HCT116 (cell line): ENCODE results near the gene UBE2D1. TPM values are rescaled to one million over a fixed set of nuclear protein-coding genes. Genes with fewer than 3 reads are reported as not detected.

Experiments
- ATAC-seq: fragments of 200-7000 bp; cut with Tn5 transposase; 2 replicates; pipeline ENCODE4 v1.9.1; 2020; ENCODE audit warnings: mild to moderate bottlenecking, moderate library complexity
- BruUV-seq: library from RNA; stranded (reverse); fragments of 400-500 nt; replicated peaks from 2 replicates; lab custom pipeline; 2021; lab: Mats Ljungman, UMichigan
- CTCF ChIA-PET: fragments of 300-600 bp; sonication (Branson Sonifier 250); formaldehyde crosslinking; loops from one replicate; lab custom pipeline; 2021; ENCODE audit warnings: antibody characterized with exemption; lab: Charles Lee
- POLR2A ChIA-PET: fragments of 300-600, 350-600 bp; sonication (Branson Sonifier 250); formaldehyde crosslinking; loops from one replicate; lab custom pipeline; 2021; ENCODE audit warnings: antibody characterized with exemption; lab: Charles Lee
- RAD21 ChIA-PET, 2 experiments: fragments of 300-600 bp; sonication (Branson Sonifier 250); formaldehyde crosslinking; loops; one replicate each; lab custom pipeline; 2023; ENCODE audit warnings: low total read pairs in 2 of 2; ENCODE audit not compliant: uncharacterized antibody in 2 of 2, unreplicated experiment in 2 of 2, low non-redundant PET in 1 of 2; lab: Charles Lee
- DNase-seq: peaks from one replicate; pipeline ENCODE4 v3.0.0-alpha.2; 2010; ENCODE audit warnings: low read depth, low spot score
- H2AFZ ChIP-seq: fragments of 200-600 bp; shearing (Covaris generic), sonication (generic); 2 replicates; pipeline ENCODE4 v1.6.1; 2017; ENCODE audit warnings: low read depth, mixed run types, mixed read lengths, antibody characterized with exemption, low read length; ENCODE audit not compliant: poor library complexity, severe bottlenecking
- H3K27ac ChIP-seq: 2 replicates; pipeline ENCODE4 v1.5.1; 2012; ENCODE audit warnings: low read depth, low read length
- H3K27me3 ChIP-seq: fragments of 200-600 bp; sonication (generic); 2 replicates; pipeline ENCODE4 v1.6.1; 2016; ENCODE audit warnings: mixed run types, low read length, mixed read lengths; ENCODE audit not compliant: insufficient read depth
- H3K36me3 ChIP-seq, 2 experiments: fragments of 200-500 bp in 1 of 2; fragments of 200-600 bp in 1 of 2; sonication (Bioruptor generic) in 1 of 2; sonication (generic) in 1 of 2; 2 replicates each; pipeline versions ENCODE4 v1.5.1 to v1.6.1; 2014 to 2016; ENCODE audit warnings: low read length in 2 of 2, inconsistent platforms in 1 of 2, mixed read lengths in 1 of 2, mixed run types in 1 of 2; ENCODE audit not compliant: insufficient read depth in 2 of 2, control insufficient read depth in 1 of 2
- H3K4me1 ChIP-seq, 2 experiments: fragments of 200-600 bp in 1 of 2; sonication (generic) in 1 of 2; 2 replicates each; pipeline versions ENCODE4 v1.5.1 to v1.6.1; 2012 to 2017; ENCODE audit warnings: low read length in 2 of 2, inconsistent platforms in 1 of 2, mild to moderate bottlenecking in 1 of 2, mixed read lengths in 1 of 2, mixed run types in 1 of 2, moderate library complexity in 1 of 2; ENCODE audit not compliant: insufficient read depth in 2 of 2, control insufficient read depth in 1 of 2
- H3K4me2 ChIP-seq: fragments of 200-600 bp; sonication (generic); 2 replicates; pipeline ENCODE4 v1.6.1; 2017; ENCODE audit warnings: mixed run types, low read length, mixed read lengths
- H3K4me3 ChIP-seq, 2 experiments: fragments of 200-600 bp in 1 of 2; sonication (generic) in 1 of 2; replicated peaks in 1 of 2; 2 replicates each; pipeline ENCODE4 v1.5.1; 2011 to 2016; ENCODE audit warnings: low read length in 2 of 2, control low read depth in 1 of 2, low read depth in 1 of 2, mild to moderate bottlenecking in 1 of 2, mixed read lengths in 1 of 2, mixed run types in 1 of 2
- H3K79me2 ChIP-seq: fragments of 200-600 bp; sonication (generic); 2 replicates; pipeline ENCODE4 v1.6.1; 2017; ENCODE audit warnings: mild to moderate bottlenecking, mixed run types, low read length, moderate library complexity, mixed read lengths; ENCODE audit not compliant: insufficient read depth
- H3K9ac ChIP-seq: fragments of 200-600 bp; sonication (generic); 2 replicates; pipeline ENCODE4 v1.6.1; 2016; ENCODE audit warnings: low read length, mixed read lengths
- H3K9me2 ChIP-seq: fragments of 200-600 bp; sonication (generic), shearing (Covaris generic); 2 replicates; pipeline ENCODE4 v1.6.1; 2017; ENCODE audit warnings: mixed run types, mild to moderate bottlenecking, moderate library complexity; ENCODE audit not compliant: insufficient read depth
- H3K9me3 ChIP-seq, 2 experiments: fragments of 200-500 bp in 1 of 2; fragments of 200-600 bp in 1 of 2; sonication (Bioruptor generic) in 1 of 2; sonication (generic) in 1 of 2; 2 replicates each; pipeline ENCODE4 v1.6.1; 2014 to 2017; ENCODE audit warnings: low read length in 2 of 2, mixed read lengths in 2 of 2, inconsistent platforms in 1 of 2, low read depth in 1 of 2, mild to moderate bottlenecking in 1 of 2, mixed run types in 1 of 2, moderate library complexity in 1 of 2; ENCODE audit not compliant: control insufficient read depth in 1 of 2, insufficient read depth in 1 of 2
- H4K20me1 ChIP-seq: fragments of 200-600 bp; sonication (generic), shearing (Covaris generic); 2 replicates; pipeline ENCODE4 v1.6.1; 2017; ENCODE audit warnings: mixed run types, mild to moderate bottlenecking, moderate library complexity; ENCODE audit not compliant: insufficient read depth
- CBX3 ChIP-seq: IDR thresholded peaks from 2 replicates; pipeline ENCODE4 v1.6.1; 2012; ENCODE audit warnings: low read depth
- CEBPB ChIP-seq: IDR thresholded peaks from 2 replicates; pipeline ENCODE4 v1.6.1; 2012; ENCODE audit warnings: low read depth
- EGR1 ChIP-seq: IDR thresholded peaks from 2 replicates; pipeline ENCODE4 v1.6.1; 2012; ENCODE audit warnings: low read depth
- ELF1 ChIP-seq: IDR thresholded peaks from 2 replicates; pipeline ENCODE4 v1.6.1; 2012; ENCODE audit warnings: low read depth, borderline replicate concordance
- EZH2 ChIP-seq: fragments of 200-600 bp; sonication (generic); IDR thresholded peaks from 2 replicates; pipeline ENCODE4 v1.6.1; 2017; ENCODE audit warnings: antibody characterized with exemption, mixed run types
- EZH2phosphoT487 ChIP-seq: fragments of 200-600 bp; IDR thresholded peaks from 2 replicates; pipeline ENCODE4 v1.6.1; 2018; ENCODE audit warnings: antibody characterized with exemption, borderline replicate concordance
- FOSL1 ChIP-seq: IDR thresholded peaks from 2 replicates; pipeline ENCODE4 v1.6.1; 2012; ENCODE audit warnings: low read depth
- POLR2A ChIP-seq: IDR thresholded peaks from 2 replicates; pipeline ENCODE4 v1.7.0; 2011; ENCODE audit warnings: borderline replicate concordance; ENCODE audit not compliant: insufficient read depth, insufficient read length; ENCODE audit errors: extremely low read depth
- POLR2AphosphoS5 ChIP-seq: IDR thresholded peaks from 2 replicates; pipeline ENCODE4 v1.6.1; 2011; ENCODE audit warnings: mild to moderate bottlenecking, low read depth, low read length, moderate library complexity
- SIN3A ChIP-seq: IDR thresholded peaks from 2 replicates; pipeline ENCODE4 v1.6.1; 2012; ENCODE audit warnings: low read depth
- TCF7L2 ChIP-seq: IDR thresholded peaks from 2 replicates; pipeline ENCODE4 v1.7.0; 2011; ENCODE audit warnings: borderline replicate concordance, inconsistent platforms; ENCODE audit not compliant: insufficient read depth, insufficient read length; ENCODE audit errors: extremely low read depth
- YY1 ChIP-seq: IDR thresholded peaks from 2 replicates; pipeline ENCODE4 v1.6.1; 2011; ENCODE audit warnings: low read length, low read depth, moderate library complexity, mild to moderate bottlenecking; ENCODE audit not compliant: insufficient replicate concordance; ENCODE audit errors: extremely low read depth
- ZFX ChIP-seq: fragments of 450-650 bp; IDR thresholded peaks from 2 replicates; pipeline ENCODE4 v1.6.1; 2017
- ZNF274 ChIP-seq: fragments of 200-500 bp; sonication (Bioruptor generic); IDR thresholded peaks from 2 replicates; pipeline ENCODE4 v1.6.1; 2014; ENCODE audit warnings: mild to moderate bottlenecking, low read depth, low read length, inconsistent platforms
- intact Hi-C: fragments of 100-400 bp; cut with micrococcal nuclease; formaldehyde crosslinking; loops from 2 replicates; pipeline ENCODE4 v1.10.0; 2022
- total RNA-seq: library from RNA; stranded (reverse); gene quantifications from one replicate; pipeline ENCODE4 v1.2.1, GENCODE V29; 2021; ENCODE audit not compliant: unreplicated experiment
- TF ChIP-seq, protein P1 (sequence below), 3 experiments: fragments of 200-600 bp in 1 of 3; sonication (generic) in 1 of 3; IDR thresholded peaks in 2 of 3; conservative IDR thresholded peaks in 1 of 3; 2 replicates each; pipeline ENCODE4 v1.5.1; 2012 to 2017; ENCODE audit warnings: low read depth in 2 of 3, low read length in 2 of 3, antibody characterized with exemption in 1 of 3, borderline replicate concordance in 1 of 3, control low read depth in 1 of 3, mild to moderate bottlenecking in 1 of 3, mixed read lengths in 1 of 3, mixed run types in 1 of 3, moderate library complexity in 1 of 3; ENCODE audit not compliant: insufficient read depth in 1 of 3
- TF ChIP-seq, protein P2 (sequence below): IDR thresholded peaks from 2 replicates; pipeline ENCODE4 v1.6.1; 2012

The UBE2D1 gene
- total RNA-seq, 1 experiment from 2014 or later, result 15.5 TPM

DNA sequence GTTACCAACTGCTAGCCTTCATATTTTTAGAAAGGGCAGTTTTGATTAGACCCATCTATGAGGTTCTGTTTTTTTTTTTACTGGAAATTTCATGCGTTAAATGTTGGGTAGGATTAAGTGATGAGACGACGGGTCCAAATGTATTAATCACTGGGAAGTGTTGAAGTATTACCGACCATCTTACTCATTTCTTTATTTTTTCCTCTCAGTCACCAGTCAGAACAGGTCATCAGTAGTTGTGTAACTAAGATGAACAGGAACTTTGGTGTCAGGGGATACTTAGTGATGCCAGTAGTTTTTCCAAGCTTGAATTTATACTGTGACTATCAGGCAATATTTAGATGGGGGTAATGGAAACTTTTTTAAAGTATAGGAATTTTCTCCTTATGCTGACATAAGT lies 64.6 kb downstream of the UBE2D1 start:
- Histone ChIP-seq H3K4me1 (no peaks in the 10 kb centered on the region), H2AFZ (no peak overlapping the region), H3K36me3 (peaks cover 18 to 31% of the 10 kb centered on the region in 2 experiments), H3K4me2 (no peak overlapping the region), H3K27ac (no peak overlapping the region), H3K9me3 (no peaks in the 10 kb centered on the region)
- intact Hi-C loops, result no loop called here
- POLR2A ChIA-PET, result no interaction called here
- no peak for DNase-seq
- TF ChIP-seq YY1 (no peak), CEBPB (no peak), ZFX (no peak), EZH2 (no peak), TCF7L2 (no peak), POLR2A (no peak), POLR2AphosphoS5 (no peak), ZNF274 (no peak), SIN3A (no peak), EGR1 (no peak), CBX3 (no peak), EZH2phosphoT487 (no peak), ELF1 (no peak), FOSL1 (no peak)
- TF ChIP-seq, protein P1, sequence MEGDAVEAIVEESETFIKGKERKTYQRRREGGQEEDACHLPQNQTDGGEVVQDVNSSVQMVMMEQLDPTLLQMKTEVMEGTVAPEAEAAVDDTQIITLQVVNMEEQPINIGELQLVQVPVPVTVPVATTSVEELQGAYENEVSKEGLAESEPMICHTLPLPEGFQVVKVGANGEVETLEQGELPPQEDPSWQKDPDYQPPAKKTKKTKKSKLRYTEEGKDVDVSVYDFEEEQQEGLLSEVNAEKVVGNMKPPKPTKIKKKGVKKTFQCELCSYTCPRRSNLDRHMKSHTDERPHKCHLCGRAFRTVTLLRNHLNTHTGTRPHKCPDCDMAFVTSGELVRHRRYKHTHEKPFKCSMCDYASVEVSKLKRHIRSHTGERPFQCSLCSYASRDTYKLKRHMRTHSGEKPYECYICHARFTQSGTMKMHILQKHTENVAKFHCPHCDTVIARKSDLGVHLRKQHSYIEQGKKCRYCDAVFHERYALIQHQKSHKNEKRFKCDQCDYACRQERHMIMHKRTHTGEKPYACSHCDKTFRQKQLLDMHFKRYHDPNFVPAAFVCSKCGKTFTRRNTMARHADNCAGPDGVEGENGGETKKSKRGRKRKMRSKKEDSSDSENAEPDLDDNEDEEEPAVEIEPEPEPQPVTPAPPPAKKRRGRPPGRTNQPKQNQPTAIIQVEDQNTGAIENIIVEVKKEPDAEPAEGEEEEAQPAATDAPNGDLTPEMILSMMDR (IDR thresholded peaks at IDR 0.05 in 2 of 3, conservative IDR thresholded peaks at IDR 0.05 in 1 of 3; ENCODE audit: borderline replicate concordance in 1 of 3, insufficient read depth in 1 of 3, low read depth in 2 of 3, low read length in 2 of 3), result no peak
- TF ChIP-seq, protein P2, sequence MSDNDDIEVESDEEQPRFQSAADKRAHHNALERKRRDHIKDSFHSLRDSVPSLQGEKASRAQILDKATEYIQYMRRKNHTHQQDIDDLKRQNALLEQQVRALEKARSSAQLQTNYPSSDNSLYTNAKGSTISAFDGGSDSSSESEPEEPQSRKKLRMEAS, result no peak
- TF ChIP-seq, all 23 proteins: peak for 0
- Histone ChIP-seq H3K4me3 (no peak overlapping the region), H3K27me3 (no peaks in the 10 kb centered on the region), H3K79me2 (peaks cover 3% of the 10 kb centered on the region; the same call in 1 of the 2 replicates), H3K9me2 (no peaks in the 10 kb centered on the region), H3K9ac (no peak overlapping the region), H4K20me1 (0 out of 2 replicates have a peak, but pooled peaks cover 4% of the 10 kb centered on the region)
- RAD21 ChIA-PET, result no interaction called here
- no peak for ATAC-seq
- CTCF ChIA-PET, result interaction anchor here (1.1 kb wide), 1 partner anchor 15 kb away, joined by 3 read pairs; no protein-coding TSS in a partner anchor
- no TSS peak for BruUV-seq
